Left renal cortex interstitium (tissue), 4 donors: ENCODE measurements around the gene LPAR5. TPM values are rescaled to one million over a fixed set of nuclear protein-coding genes. Genes with fewer than 3 reads are reported as not detected.

Experiments used
- DNase-seq, 4 donors: peaks; one replicate each; pipeline ENCODE4 v3.0.0-alpha.2; 2013; ENCODE audit warnings: low read depth in 4 of 4, low spot score in 2 of 4, missing footprints in 1 of 4
- polyA plus RNA-seq, 4 donors: library from polyadenylated mRNA; unstranded; fragments of 120-200 nt; gene quantifications; one replicate each; pipeline ENCODE4 v1.2.1, GENCODE V29; 2013; ENCODE audit not compliant: insufficient read length in 4 of 4

The LPAR5 gene
- polyA plus RNA-seq, 4 donors, result 1.1 to 1.6 (median 1.4) TPM

- DNase-seq, result no peak
These were observed 3.5 kb upstream of the LPAR5 start for GRCh38 chr12:6639151-6639801.

- DNase-seq, result no peak
These were observed 2.5 kb upstream of the LPAR5 start for GRCh38 chr12:6638305-6638704.

DNA sequence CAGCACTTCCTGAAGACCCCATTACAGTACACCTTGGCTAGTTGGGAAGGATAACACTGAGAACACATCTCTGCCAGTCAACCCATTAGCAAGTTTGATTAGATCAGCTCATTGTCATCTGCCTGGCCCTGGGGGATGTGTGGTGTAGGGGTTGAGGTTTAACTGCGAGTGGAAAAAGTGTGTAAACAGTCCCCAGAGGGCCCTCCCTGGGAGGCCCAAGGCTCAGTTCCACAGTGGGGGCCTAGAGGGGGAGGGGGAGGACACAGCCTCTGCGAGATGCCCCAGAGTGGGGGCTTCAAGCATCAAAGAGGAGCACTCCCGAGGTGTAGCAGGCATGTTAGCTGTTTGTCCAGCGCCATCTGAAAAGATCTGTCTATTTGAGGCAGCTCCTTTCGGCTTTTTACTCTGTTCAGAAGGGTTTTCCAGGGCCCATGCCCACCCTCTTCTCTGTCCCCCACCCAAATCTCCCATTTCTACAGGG, 344 bp downstream of the LPAR5 start:
- no peak for DNase-seq

- no peak for DNase-seq
These were observed 3.5 kb downstream of the LPAR5 start for GRCh38 chr12:6632026-6632983.

DNA sequence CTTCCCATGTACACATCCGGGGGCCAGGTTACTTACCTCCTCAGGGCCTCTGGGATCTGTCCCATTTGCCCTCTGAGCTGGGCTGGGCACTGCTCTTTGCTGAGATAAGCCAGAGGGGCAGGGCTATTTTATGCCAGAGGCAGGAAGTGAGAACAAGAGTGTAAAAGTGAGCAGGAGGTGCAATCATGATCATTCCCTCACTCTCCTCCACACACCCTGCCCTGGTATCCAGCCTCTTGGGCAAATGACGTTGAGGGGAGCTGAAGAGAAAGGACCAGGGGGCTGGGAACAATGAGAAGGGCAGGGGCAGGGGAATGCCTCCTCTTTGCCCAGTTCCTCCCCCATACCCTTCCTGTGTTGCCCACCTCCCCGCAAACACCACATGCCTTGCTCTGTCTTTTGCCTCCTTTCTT, 4.2 kb downstream of the LPAR5 start:
- no peak for DNase-seq

DNA sequence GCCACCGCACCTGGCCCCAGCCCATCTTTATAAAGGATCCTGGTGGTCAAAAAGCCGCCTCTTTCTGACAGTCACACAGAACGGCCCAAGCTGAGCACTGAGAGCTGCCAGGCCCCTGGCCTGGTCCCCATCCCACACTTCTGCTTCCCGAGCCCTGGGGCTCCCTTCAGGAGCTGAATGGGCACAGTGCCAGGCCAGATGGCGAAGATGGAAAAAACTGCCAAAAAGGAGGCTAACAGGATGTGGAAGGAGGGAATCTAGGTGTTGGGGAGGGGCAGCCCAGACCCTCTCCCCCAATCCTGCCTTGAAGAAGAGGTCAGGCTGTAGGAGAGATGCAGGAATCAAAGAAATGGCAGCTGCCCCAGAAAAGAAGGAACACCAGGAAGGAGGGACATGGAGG, 5.0 kb downstream of the LPAR5 start:
- DNase-seq, result no peak

GRCh38 chr12:6627616-6628015, 8.1 kb downstream of the LPAR5 start:
- DNase-seq, result no peak

DNA sequence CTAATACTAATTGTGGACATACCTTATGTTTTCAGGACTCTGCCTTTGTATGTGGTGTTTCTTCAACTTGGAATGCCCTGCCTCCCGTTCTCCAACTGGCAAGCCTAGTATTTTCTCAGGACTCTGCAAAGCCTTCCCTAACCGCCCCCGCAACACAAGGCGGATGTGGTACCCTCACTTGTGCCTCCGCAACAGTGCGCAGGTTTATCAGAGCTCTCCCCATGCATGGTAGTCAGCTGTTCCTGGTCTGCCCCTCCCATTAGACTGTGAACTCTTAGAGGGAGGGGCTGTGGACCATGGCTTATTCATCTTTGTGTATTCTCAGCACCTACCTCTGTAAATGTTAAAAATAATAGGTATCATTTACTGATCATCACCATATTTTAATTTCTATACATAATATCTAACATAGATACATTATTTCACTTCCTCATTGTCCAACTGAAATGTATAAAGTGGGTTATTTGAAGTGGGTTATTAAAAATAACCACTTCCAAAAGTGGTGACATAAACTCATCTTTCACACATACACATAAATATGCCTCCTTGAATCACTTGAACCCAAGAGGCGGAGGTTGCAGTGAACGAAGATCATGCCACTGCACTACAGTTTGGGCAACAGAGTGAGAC, 9.0 kb downstream of the LPAR5 start:
- no peak for DNase-seq

DNA sequence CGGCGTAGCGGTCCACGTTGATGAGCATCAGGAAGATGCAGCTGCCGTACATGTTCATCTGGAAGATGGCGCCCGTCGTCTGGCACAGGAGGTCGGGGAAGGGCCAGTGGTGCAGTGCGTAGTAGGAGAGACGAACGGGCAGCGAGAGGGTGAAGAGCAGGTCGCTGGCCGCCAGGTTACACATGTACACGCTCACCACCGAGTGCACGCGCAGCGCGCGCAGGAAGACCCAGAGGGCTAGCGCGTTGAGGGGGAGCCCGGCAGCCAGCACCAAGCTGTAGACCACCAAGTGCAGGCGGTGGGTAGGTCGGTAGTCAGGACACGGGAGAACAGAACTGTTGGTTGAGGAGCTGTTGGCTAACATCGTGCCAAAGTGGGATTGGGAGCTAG, 14.9 kb downstream of the LPAR5 start:
- no peak for DNase-seq

GRCh38 chr12:6620137-6620884, 15.4 kb downstream of the LPAR5 start:
- no peak for DNase-seq

DNA sequence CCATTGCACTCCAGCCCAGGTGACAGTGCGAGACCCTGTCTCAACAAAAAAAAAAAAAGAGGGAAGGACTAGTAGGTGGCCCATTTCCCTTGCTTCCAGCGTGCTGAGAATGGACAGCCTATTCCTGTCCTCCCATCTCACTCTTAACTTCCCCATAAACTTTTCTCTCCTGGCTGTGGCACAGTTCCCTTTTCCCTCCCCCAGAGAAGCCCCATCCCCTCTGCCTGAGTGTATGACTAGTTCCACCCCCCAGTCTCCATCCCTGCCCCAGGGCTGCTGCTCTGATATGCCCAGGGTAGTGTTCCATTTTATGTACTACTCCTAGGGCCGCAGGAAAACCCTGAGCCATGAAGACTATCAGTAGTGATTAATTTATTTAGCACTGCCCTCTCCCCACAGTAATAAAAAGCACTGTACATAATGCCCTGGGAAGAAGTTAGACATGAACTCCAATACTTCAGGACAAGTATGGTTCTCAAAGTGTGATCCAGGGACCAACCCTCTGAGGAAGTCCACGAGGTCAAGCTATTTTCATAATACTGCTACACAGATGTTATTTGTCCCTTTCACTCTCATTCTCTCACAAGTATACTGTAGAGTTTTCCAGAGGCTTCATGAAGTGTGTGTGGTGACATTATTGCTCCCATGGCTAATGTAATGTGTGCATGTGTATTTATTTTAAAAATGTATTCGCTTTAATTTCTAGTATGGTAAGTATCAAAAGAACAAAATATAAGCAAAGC, 17.1 kb downstream of the LPAR5 start:
- DNase-seq, result no peak

DNA sequence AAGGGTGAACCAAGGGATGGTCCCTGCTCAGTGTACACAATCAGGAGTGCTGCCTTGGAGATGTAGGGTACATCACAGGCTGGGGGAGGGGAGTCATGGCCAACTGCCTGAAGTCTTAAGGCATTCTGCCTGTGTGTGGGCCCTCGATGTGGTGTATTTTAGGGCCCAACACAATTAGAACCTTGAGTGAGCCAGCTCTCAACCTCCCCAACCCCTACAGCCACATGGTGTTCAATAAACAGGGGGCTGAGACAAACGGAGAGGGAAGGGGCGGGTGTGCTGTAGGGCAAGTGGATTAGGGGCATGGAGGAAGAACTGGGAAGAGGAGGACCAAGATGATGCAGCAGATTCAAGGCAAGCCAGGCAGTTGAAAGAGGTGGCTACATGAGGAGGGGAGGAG, 20.0 kb downstream of the LPAR5 start:
- DNase-seq, result no peak

- no peak for DNase-seq
These were observed 21.1 kb downstream of the LPAR5 start for GRCh38 chr12:6614513-6615172.

GRCh38 chr12:6613776-6614512, 21.8 kb downstream of the LPAR5 start:
- DNase-seq, result peak; percentile 87 to 96 (median 92)

- DNase-seq, result peak in 2 of 4 donors; percentile 82 to 83
These were observed 22.6 kb downstream of the LPAR5 start for GRCh38 chr12:6613015-6613775.

DNA sequence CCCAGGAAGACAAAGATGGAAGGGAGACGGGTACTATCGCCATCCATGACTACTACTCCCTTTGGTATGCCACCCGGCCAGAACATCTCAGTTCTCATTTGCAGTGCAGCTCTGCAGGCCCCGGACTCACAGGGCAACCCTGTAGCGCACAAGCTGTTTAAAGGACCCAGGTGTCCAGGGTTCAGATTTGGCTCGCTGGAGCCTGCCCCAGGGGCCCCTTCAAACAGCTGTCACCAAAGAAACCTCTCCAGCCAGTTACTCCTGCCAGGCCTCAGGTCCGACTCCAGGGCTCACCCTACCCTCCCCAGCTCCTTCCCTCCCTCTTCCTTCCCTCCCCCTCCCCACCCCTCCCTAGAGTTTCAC, 23.1 kb downstream of the LPAR5 start:
- DNase-seq, result no peak

- no peak for DNase-seq
These were observed 23.5 kb downstream of the LPAR5 start for GRCh38 chr12:6612247-6612646.
